Heart left ventricle (tissue), 16 donors: ENCODE data around the gene FOXRED2. TPM values are rescaled to one million over a fixed set of nuclear protein-coding genes. Genes with fewer than 3 reads are reported as not detected.

Experiments
- ATAC-seq, 4 donors: fragments of 200-7000 bp; cut with Tn5 transposase; one replicate each; pipeline ENCODE4 v1.9.1; 2020 to 2022; ENCODE audit warnings: moderate library complexity in 4 of 4, mild to moderate bottlenecking in 3 of 4, moderate number of reproducible peaks in 1 of 4
- DNase-seq, 5 donors: peaks; one replicate each; pipeline ENCODE4 v3.0.0-alpha.2; 2020
- H3K27ac ChIP-seq, 12 donors: fragments of 200-600 bp; sonication (generic) in 4 of 12; one replicate each; pipeline versions ENCODE4 v1.5.0 to v1.8.0; 2016 to 2022; ENCODE audit warnings: mild to moderate bottlenecking in 2 of 12
- H3K27me3 ChIP-seq, 9 donors: fragments of 200-600 bp; sonication (generic) in 2 of 9; one replicate each; pipeline versions ENCODE4 v1.5.1 to v1.8.0; 2016 to 2022; ENCODE audit warnings: mild to moderate bottlenecking in 3 of 9
- H3K36me3 ChIP-seq, 9 donors: fragments of 200-600 bp; sonication (generic) in 2 of 9; one replicate each; pipeline versions ENCODE4 v1.5.0 to v1.8.0; 2018 to 2022; ENCODE audit warnings: mild to moderate bottlenecking in 2 of 9
- H3K4me1 ChIP-seq, 12 donors: fragments of 200-600 bp; sonication (generic) in 4 of 12; one replicate each; pipeline versions ENCODE4 v1.5.0 to v1.8.0; 2016 to 2022; ENCODE audit warnings: mild to moderate bottlenecking in 3 of 12
- H3K4me3 ChIP-seq, 12 donors: fragments of 200-600 bp; sonication (generic) in 4 of 12; one replicate each; pipeline versions ENCODE4 v1.5.0 to v1.8.0; 2017 to 2022; ENCODE audit warnings: mild to moderate bottlenecking in 9 of 12, moderate library complexity in 4 of 12
- H3K9me3 ChIP-seq, 12 donors: fragments of 200-600 bp; sonication (generic) in 4 of 12; one replicate each; pipeline versions ENCODE4 v1.5.0 to v1.8.0; 2016 to 2022; ENCODE audit warnings: mild to moderate bottlenecking in 1 of 12
- CTCF ChIP-seq, 12 donors: fragments of 200-600 bp; sonication (generic) in 4 of 12; IDR thresholded peaks; one replicate each; pipeline versions ENCODE4 v1.5.0 to v1.8.0; 2018 to 2022; ENCODE audit warnings: antibody characterized with exemption in 12 of 12, mild to moderate bottlenecking in 5 of 12
- POLR2A ChIP-seq, 2 donors: fragments of 450-650 bp; IDR thresholded peaks; one replicate each; pipeline ENCODE4 v1.6.1; 2017; ENCODE audit warnings: antibody characterized with exemption in 2 of 2, mild to moderate bottlenecking in 2 of 2, moderate library complexity in 2 of 2
- WGBS, 4 donors: extraction: QIAGEN DNeasy Blood & Tissue Kit in 2 of 4; methylation state at CpG; one replicate each; pipeline versions ENCODE4 v1.1.5 to v1.1.7; 2013 to 2018; 5-methylcytosine and 5-hydroxymethylcytosine counted together
- intact Hi-C, 10 donors: fragments of 100-400 bp; cut with DNase I; formaldehyde crosslinking; loops; one replicate each; pipeline versions ENCODE4 v1.11.1 to v1.14.2; 2022
- polyA plus RNA-seq, 2 donors: library from polyadenylated mRNA; stranded (reverse); fragments of 200-250 nt; gene quantifications; one replicate each; pipeline ENCODE4 v1.2.3, GENCODE V29; 2013
- total RNA-seq, 9 donors: library from RNA; depleted of rRNA in 2 of 9; stranded (reverse); fragments of >200 nt in 2 of 9; fragmentation: NEBNext Ultra II Directional in 3 of 9; extraction: Animal tissue kit (Norgen Biotek cat#: 25700) in 3 of 9; gene quantifications; one replicate each; pipeline versions ENCODE4 v1.1.0 to v1.2.4, GENCODE V29; 2016 to 2023
- donor health status: ischemic (EF 13 %, LVEDD 7.1; RV severe dilation, severe dysfunction).
- donor health status: healthy with polysubstance abuse.
- donor health status: DM: no; HTN: yes; CAD: no.
- donor health status: DM: no; HTN: no; CAD: no.
- donor health status: ischemic (EF 25% LVEDD 6.9; RV normal size, moderate dysfunction).
- donor health status: ischemic (EF 25% LVEDD 5.7; RV mildly dilated, moderate dysfunction).
- donor health status: healthy.
- donor health status: DM: yes; HTN: yes; CAD: no.
- donor health status: ischemic (EF 35%, LVEDD 5.7; RV mildly dilated, moderate dysfunction).
- donor health status: nonischemic (EF 11% LVEDD 7.7; RV severe dilation, severe dysfunction).
- donor health status: DM: yes; HTN: yes; CAD: no.
- donor health status: PGD.
- donor health status: ischemic (EF 29% LVEDD 5.4; RV normal size, mild dysfunction).
- donor health status: nonischemic (EF 23%, LVEDD 6.1; RV moderate dilation, normal function).

The FOXRED2 gene
- total and polyA plus RNA-seq, 11 donors: 3.5 to 12.1 (median 6.9) TPM

DNA sequence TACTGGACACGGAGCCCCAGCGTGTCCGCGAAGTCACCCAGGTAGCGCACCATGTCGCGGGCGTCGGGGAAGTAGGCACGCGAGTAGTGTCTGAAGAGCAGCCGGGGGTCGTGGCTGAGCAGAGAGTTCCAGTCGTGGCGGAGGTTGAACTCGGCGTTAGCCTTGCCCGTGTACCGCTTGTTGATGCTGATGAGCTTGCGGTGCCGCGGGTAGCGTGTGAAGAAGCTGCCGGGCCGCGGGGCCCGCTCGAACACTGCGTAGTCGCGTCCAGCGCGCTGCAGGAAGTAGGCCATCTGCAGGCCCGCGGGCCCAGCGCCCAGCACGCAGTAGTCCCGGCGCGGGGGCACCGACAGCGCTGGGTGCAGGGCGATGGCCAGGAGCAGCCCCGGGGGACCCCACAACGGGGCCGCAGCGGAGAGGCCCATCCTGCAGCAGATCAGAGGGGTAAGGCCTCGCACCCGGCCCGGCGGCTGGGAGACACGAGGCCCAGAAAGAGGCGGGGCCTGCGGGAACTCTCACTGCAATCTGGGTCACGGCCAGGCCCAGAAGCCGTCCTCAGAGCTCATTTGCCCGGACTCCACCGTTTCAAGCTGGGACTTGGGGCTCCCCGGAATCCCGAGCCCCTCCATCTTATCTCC lies 723 bp downstream of the FOXRED2 start:
- H3K9me3 ChIP-seq: no peaks in the 10 kb centered on the region
- intact Hi-C loops: no loop called here
- peaks cover 0 to 33% (median 15%) of the 10 kb centered on the region in 12 donors for H3K4me1 ChIP-seq
- DNase-seq (peak in 2 of 5 donors; percentile 35 to 72), ATAC-seq (peak in 2 of 4 donors; percentile 1 to 2)
- H3K27me3 ChIP-seq: no peaks in the 10 kb centered on the region
- peaks cover 0 to 17% (median 10%) of the 10 kb centered on the region in 9 donors for H3K36me3 ChIP-seq
- H3K4me3 ChIP-seq: peak overlapping the region in 9 of 12 donors; percentile 60 to 71 (median 62)
- TF ChIP-seq CTCF (IDR thresholded peaks at IDR 0.05): no peak
- TF ChIP-seq POLR2A (IDR thresholded peaks at IDR 0.05): no peak
- WGBS, 4 donors: 94 to 97% (median 95%) methylated on average over 50 to 60 of the region's 60 CpGs
- peak overlapping the region in 8 of 12 donors; percentile 72 to 87 (median 80) for H3K27ac ChIP-seq

- H3K9me3 ChIP-seq: no peaks in the 10 kb centered on the region
- intact Hi-C loops: no loop called here
- H3K27me3 ChIP-seq: no peaks in the 10 kb centered on the region
- no peak for ATAC-seq
- no peak for TF ChIP-seq CTCF (IDR thresholded peaks at IDR 0.05)
- no peak for TF ChIP-seq POLR2A (IDR thresholded peaks at IDR 0.05)
- 88 to 91% (median 89%) methylated on average over 29 to 30 of the region's 30 CpGs for WGBS, 4 donors
- DNase-seq: no peak
- no peak overlapping the region for H3K4me3 ChIP-seq
- peaks cover 0 to 25% (median 6%) of the 10 kb centered on the region in 9 donors for H3K36me3 ChIP-seq
- no peak overlapping the region for H3K27ac ChIP-seq
- H3K4me1 ChIP-seq: peaks cover 0 to 10% (median 0%) of the 10 kb centered on the region in 12 donors
Measured at GRCh38 chr22:36497910-36498665, 8.8 kb downstream of the FOXRED2 start.

- intact Hi-C loops: no loop called here
- ATAC-seq (peak; percentile 57 to 77 (median 68)), DNase-seq (peak in 4 of 5 donors; percentile 46 to 55 (median 50))
- TF ChIP-seq CTCF (IDR thresholded peaks at IDR 0.05) (no peak), POLR2A (IDR thresholded peaks at IDR 0.05) (no peak)
- no peaks in the 10 kb centered on the region for H3K27me3 ChIP-seq
- peaks cover 0 to 53% (median 6%) of the 10 kb centered on the region in 9 donors for H3K36me3 ChIP-seq
- no peak overlapping the region for H3K4me3 ChIP-seq
- H3K9me3 ChIP-seq: no peaks in the 10 kb centered on the region
- WGBS, 4 donors: 64 to 85% (median 65%) methylated on average over 11 to 16 of the region's 16 CpGs
- H3K27ac ChIP-seq: peak overlapping the region in 1 of 12 donors; percentile 51
- peaks cover 0 to 10% (median 0%) of the 10 kb centered on the region in 12 donors for H3K4me1 ChIP-seq
Measured at GRCh38 chr22:36493690-36494110, 13.1 kb downstream of the FOXRED2 start.

DNA sequence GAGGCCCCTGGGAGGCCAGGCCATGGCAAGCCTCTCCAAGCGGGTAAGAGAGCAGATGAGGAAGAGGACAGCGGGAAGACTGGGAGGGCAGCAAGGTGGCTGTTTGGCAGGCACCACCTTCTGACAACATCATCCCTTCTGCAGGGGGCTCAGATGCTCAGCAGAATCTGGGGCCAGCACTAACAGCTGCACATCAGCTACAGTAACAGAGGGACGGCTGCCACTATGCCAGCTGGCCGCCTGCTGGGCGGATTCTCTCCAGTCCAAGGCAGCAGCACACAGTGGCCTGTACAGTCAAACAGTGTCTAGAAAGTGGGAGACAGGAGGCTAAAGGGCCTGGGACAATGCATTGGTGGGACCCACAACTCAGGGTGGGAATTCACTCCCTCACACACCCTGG lies 14.7 kb downstream of the FOXRED2 start:
- Histone ChIP-seq H3K36me3 (peaks cover 0 to 43% (median 0%) of the 10 kb centered on the region in 9 donors), H3K9me3 (no peaks in the 10 kb centered on the region), H3K27me3 (no peaks in the 10 kb centered on the region), H3K4me1 (peaks cover 0 to 10% (median 0%) of the 10 kb centered on the region in 12 donors), H3K4me3 (no peak overlapping the region), H3K27ac (no peak overlapping the region)
- WGBS, 4 donors: 81 to 88% (median 86%) methylated on average over 5 of the region's 5 CpGs
- no peak for TF ChIP-seq POLR2A (IDR thresholded peaks at IDR 0.05)
- intact Hi-C loops: no loop called here
- DNase-seq (no peak), ATAC-seq (no peak)
